HepG2 (cell line): ENCODE results near the gene MTOR. TPM values are rescaled to one million over a fixed set of nuclear protein-coding genes. Genes with fewer than 3 reads are reported as not detected.
A peak's percentile ranks its signal among the peaks of the same experiment; 100 is the strongest.

ENCODE experiments used
- BHLHE40 ChIP-seq: IDR thresholded peaks from 2 replicates; pipeline ENCODE4 v1.6.1; 2011; ENCODE audit warnings: low read length, improper control_type of control experiment
- CBX2 ChIP-seq, 2 experiments: fragments of 200-600 bp in 1 of 2; sonication (generic); formaldehyde crosslinking in 1 of 2; IDR thresholded peaks; 2 replicates each; pipeline versions ENCODE4 v1.7.0 to v1.8.1; 2018 to 2022; ENCODE audit warnings: low read depth in 2 of 2, low read length in 1 of 2, mild to moderate bottlenecking in 1 of 2, missing genetic modification reagents in 1 of 2
- CEBPG ChIP-seq: IDR thresholded peaks from 2 replicates; pipeline ENCODE4 v1.6.1; 2016
- GATAD2A ChIP-seq: IDR thresholded peaks from 2 replicates; pipeline ENCODE4 v1.6.1; 2016
- GMEB2 ChIP-seq: IDR thresholded peaks from 2 replicates; pipeline ENCODE4 v1.6.1; 2016; ENCODE audit warnings: missing biosample characterization, missing genetic modification reagents, low read depth
- PBX3 ChIP-seq: sonication (generic); formaldehyde crosslinking; IDR thresholded peaks from 2 replicates; pipeline ENCODE4 v1.8.1; 2023; ENCODE audit warnings: missing genetic modification reagents, inconsistent platforms, borderline replicate concordance
- TRIM24 ChIP-seq: sonication (generic); formaldehyde crosslinking; IDR thresholded peaks from 2 replicates; pipeline ENCODE4 v1.8.0; 2022; ENCODE audit warnings: mild to moderate bottlenecking, missing genetic modification reagents
- XRCC5 ChIP-seq: fragments of 200-400 bp; formaldehyde crosslinking; optimal IDR thresholded peaks from 2 replicates; pipeline ENCODE3; 2017; ENCODE audit warnings: mild to moderate bottlenecking, low read length
- ZBTB3 ChIP-seq: sonication (generic); formaldehyde crosslinking; IDR thresholded peaks from 2 replicates; pipeline ENCODE4 v1.4.0; 2020; ENCODE audit warnings: low read depth, mild to moderate bottlenecking, moderate library complexity, missing genetic modification reagents, borderline replicate concordance
- ZFP41 ChIP-seq: sonication (generic); formaldehyde crosslinking; IDR thresholded peaks from 2 replicates; pipeline ENCODE4 v1.4.0; 2020; ENCODE audit warnings: mild to moderate bottlenecking, missing genetic modification reagents, borderline replicate concordance
- ZFYVE20 ChIP-seq: sonication (generic); formaldehyde crosslinking; IDR thresholded peaks from 2 replicates; pipeline ENCODE4 v1.8.0; 2023; ENCODE audit warnings: low read depth, mild to moderate bottlenecking, moderate library complexity, missing genetic modification reagents, borderline replicate concordance
- ZNF225 ChIP-seq: sonication (generic); formaldehyde crosslinking; IDR thresholded peaks from 2 replicates; pipeline ENCODE4 v1.4.0; 2020; ENCODE audit warnings: mild to moderate bottlenecking, missing genetic modification reagents
- ZNF317 ChIP-seq: sonication (generic); formaldehyde crosslinking; IDR thresholded peaks from 2 replicates; pipeline ENCODE4 v1.5.0; 2020; ENCODE audit warnings: mild to moderate bottlenecking, missing genetic modification reagents
- ZNF382 ChIP-seq: sonication (generic); formaldehyde crosslinking; IDR thresholded peaks from 2 replicates; pipeline ENCODE4 v1.5.0; 2020; ENCODE audit warnings: missing genetic modification reagents, mild to moderate bottlenecking, borderline replicate concordance
- ZNF672 ChIP-seq: sonication (generic); formaldehyde crosslinking; IDR thresholded peaks from 2 replicates; pipeline ENCODE4 v1.8.1; 2022; ENCODE audit warnings: missing genetic modification reagents
- polyA plus RNA-seq, 8 experiments: library from polyadenylated mRNA; depleted of rRNA in 3 of 8; stranded (reverse) in 7 of 8; unstranded in 1 of 8; fragments of >200 nt; fragmentation: Illumina TruSeq in 4 of 8; extraction: Trizol in 4 of 8; gene quantifications; 2 replicates each; pipeline versions ENCODE4 v1.2.1 to v1.2.3, GENCODE V29; 2011 to 2016; ENCODE audit warnings: low read depth in 4 of 8, missing spikeins in 1 of 8, mixed read lengths in 1 of 8; ENCODE audit not compliant: insufficient read depth in 1 of 8
- total RNA-seq, 5 experiments: library from RNA; depleted of rRNA; stranded (reverse); fragments of >200 nt; fragmentation: Illumina TruSeq; extraction: Trizol; gene quantifications; 2 replicates each; pipeline ENCODE4 v1.2.3, GENCODE V29; 2016; ENCODE audit warnings: low read depth in 1 of 5
- TF ChIP-seq, protein P1 (sequence below): sonication (generic); formaldehyde crosslinking; IDR thresholded peaks from 2 replicates; pipeline ENCODE4 v1.5.0; 2020; ENCODE audit warnings: mild to moderate bottlenecking, missing genetic modification reagents
- TF ChIP-seq, protein P2 (sequence below): sonication (generic); formaldehyde crosslinking; IDR thresholded peaks from 2 replicates; pipeline ENCODE4 v1.4.0; 2020; ENCODE audit warnings: missing genetic modification reagents, low read depth, mild to moderate bottlenecking, borderline replicate concordance

The MTOR gene
- total and polyA plus RNA-seq, 2 of the 13 experiments (the other 11 are each of a cell fraction or from before 2014, with no cell fraction given): 24.6 to 34.6 TPM

DNA sequence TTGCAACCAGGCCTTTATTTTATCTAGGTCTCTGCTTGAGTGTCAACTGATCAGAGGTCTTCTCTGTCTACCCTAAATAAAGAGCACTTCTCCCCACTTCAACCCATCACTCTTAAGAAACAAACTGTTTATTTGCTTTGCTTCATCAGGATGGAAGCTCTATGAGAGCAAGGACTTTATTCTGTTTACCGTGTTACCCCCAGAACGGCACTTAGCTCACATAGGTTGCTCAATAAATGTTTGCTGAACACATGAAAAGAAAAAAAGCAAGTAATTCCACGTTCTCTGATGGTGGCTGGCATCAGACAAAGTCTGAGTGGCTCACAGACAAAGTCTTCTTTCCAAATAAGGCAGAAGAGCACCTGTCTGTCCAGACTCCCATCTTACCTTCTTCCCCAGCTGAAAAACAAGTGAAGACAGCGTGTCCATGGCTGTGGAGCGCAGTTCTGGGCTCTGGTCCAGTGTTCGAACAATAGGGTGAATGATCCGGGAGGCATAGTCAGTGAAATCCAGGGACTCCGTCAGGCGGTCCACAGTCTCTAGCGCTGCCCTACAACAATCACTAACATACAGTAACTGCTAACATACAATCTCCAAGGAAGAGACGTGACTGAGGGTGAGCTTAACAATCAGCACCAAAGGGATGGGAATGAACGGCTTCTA lies 50.3 kb downstream of the MTOR start (continued):
- no peak for TF ChIP-seq PBX3 (CRISPR knock-in tag)
- 0 out of 2 replicates have a peak, but pooled peaks have one; percentile 35 for TF ChIP-seq CEBPG (CRISPR knock-in tag)
- no peak for TF ChIP-seq ZNF317
- no peak for TF ChIP-seq ZFYVE20 (CRISPR knock-in tag)
- TF ChIP-seq, protein P1, sequence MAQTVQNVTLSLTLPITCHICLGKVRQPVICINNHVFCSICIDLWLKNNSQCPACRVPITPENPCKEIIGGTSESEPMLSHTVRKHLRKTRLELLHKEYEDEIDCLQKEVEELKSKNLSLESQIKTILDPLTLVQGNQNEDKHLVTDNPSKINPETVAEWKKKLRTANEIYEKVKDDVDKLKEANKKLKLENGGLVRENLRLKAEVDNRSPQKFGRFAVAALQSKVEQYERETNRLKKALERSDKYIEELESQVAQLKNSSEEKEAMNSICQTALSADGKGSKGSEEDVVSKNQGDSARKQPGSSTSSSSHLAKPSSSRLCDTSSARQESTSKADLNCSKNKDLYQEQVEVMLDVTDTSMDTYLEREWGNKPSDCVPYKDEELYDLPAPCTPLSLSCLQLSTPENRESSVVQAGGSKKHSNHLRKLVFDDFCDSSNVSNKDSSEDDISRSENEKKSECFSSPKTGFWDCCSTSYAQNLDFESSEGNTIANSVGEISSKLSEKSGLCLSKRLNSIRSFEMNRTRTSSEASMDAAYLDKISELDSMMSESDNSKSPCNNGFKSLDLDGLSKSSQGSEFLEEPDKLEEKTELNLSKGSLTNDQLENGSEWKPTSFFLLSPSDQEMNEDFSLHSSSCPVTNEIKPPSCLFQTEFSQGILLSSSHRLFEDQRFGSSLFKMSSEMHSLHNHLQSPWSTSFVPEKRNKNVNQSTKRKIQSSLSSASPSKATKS: no peak
- TF ChIP-seq BHLHE40: no peak
- no peak for TF ChIP-seq CBX2 (IDR thresholded peaks at IDR 0.05; ENCODE audit: low read depth, low read length)
- no peak for TF ChIP-seq CBX2 (CRISPR knock-in tag; IDR thresholded peaks at IDR 0.05; ENCODE audit: low read depth)
- TF ChIP-seq ZNF382 (CRISPR knock-in tag): no peak
- no peak for TF ChIP-seq XRCC5
- TF ChIP-seq ZNF225 (CRISPR knock-in tag): no peak
- 0 out of 2 replicates have a peak, but pooled peaks have one; percentile 30 for TF ChIP-seq GATAD2A (CRISPR knock-in tag)
- TF ChIP-seq ZNF672 (CRISPR knock-in tag): no peak
- no peak for TF ChIP-seq TRIM24
- TF ChIP-seq ZFP41 (CRISPR knock-in tag): no peak
- TF ChIP-seq, protein P2, sequence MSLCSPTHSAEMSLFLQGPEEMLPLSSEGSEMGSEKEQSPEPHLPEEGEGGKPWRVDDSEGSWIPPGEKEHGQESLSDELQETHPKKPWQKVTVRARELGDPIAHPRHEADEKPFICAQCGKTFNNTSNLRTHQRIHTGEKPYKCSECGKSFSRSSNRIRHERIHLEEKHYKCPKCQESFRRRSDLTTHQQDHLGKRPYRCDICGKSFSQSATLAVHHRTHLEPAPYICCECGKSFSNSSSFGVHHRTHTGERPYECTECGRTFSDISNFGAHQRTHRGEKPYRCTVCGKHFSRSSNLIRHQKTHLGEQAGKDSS: no peak
- no peak for TF ChIP-seq GMEB2 (CRISPR knock-in tag)
- no peak for TF ChIP-seq ZBTB3 (CRISPR knock-in tag)
